HL-60/S4 (cell line): ENCODE data around the gene MPPED1.

ENCODE experiments used
- in situ Hi-C: fragments of 300-500 bp; cut with MboI; formaldehyde crosslinking; loops from 2 replicates; pipeline ENCODE4 v1.14.3; 2022; ENCODE audit warnings: low sequenced_read_pairs

MPPED1 gene

DNA sequence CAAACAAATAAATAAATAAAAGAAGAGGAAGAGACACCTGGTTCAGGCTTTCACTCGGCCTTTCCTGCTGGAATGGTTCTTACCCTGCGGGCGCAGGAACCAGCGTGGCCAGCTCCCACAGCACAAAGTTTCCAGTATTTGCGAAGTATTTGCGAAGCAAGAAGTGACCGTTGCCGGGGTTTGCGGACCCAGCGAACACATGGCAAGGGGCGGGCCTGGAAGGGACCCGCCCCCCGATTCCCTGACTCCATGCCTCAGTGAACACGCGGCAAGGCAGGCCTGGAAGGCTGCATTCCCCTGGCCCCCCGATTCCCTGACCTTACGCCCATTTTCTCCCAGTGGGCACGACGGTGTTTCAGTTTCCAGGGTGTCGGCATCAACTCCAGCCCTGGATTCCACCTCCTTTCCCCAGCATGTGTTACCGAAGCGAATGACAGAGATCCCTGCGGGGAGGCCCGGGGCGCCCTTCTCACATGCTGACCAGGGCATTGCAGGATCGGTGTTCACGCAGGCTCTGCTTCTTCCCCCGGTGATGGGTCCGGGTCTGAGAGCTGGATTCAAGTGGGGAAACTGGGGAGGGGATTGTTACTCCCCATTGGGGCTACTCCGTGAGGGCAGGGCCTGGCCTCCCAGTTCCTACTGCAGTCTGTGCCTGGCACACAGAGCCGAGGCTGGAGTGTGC, 102.8 kb downstream of the MPPED1 start:
- in situ Hi-C loops, result no loop called here

DNA sequence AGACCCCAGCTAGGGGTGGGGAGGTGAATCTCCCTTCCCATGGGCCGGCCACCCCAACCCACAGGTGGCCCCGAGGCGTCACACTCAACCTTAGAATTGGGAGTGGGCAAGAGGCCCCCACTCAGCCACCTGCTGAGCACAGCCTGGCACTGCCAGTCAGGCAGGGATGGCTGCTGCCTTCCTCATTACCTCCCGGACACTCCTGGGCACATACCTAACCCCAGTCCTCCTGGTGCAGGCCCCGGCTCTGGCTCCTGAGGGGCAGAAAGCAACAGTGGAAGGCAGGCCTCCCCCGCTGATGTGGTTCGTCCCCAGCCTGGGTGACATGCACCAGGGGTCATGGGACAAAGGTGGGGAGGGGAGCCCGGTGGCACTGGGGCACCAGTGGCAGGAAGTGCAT, 103.6 kb downstream of the MPPED1 start:
- in situ Hi-C loops, result no loop called here

DNA sequence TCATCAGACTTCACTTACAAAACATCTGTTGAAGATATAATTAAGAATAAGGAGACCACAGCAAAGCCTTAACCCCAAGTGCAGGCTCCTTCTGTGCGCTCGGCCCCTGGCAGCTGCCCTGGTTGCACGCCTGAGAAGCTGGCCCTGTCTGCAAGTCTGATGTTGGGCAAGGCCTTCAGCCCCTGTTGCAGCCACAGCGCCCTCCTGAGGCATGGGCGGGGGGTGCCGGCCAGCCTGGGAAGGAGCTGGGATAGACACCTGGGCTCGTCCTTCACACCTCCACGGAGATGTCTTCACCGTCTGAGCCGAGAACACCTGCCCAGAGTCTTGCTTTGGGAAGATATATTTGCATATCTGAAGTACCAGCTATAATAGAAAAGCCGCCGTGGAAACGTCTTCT, 104.1 kb downstream of the MPPED1 start:
- in situ Hi-C loops, result no loop called here

DNA sequence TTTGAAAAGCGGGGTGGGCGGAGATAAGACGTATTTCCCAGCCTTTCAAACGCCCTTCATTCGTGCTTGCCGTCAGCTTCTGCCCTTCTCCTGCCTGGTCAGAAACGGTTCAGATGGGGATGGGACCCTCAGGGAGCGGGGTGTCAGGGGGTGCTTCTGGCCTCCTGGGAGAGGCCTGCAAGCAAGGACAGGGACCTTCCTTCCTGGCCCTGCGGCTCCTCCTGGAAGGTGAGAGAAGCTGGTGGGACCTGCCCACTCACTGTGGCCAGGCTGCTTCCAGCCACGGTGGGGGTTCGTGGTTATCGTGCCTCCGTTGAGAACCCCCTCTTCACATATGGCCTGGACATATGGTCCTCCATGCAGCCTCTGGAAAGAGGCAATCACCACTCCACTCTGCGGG, 104.6 kb downstream of the MPPED1 start:
- in situ Hi-C loops, result no loop called here

DNA sequence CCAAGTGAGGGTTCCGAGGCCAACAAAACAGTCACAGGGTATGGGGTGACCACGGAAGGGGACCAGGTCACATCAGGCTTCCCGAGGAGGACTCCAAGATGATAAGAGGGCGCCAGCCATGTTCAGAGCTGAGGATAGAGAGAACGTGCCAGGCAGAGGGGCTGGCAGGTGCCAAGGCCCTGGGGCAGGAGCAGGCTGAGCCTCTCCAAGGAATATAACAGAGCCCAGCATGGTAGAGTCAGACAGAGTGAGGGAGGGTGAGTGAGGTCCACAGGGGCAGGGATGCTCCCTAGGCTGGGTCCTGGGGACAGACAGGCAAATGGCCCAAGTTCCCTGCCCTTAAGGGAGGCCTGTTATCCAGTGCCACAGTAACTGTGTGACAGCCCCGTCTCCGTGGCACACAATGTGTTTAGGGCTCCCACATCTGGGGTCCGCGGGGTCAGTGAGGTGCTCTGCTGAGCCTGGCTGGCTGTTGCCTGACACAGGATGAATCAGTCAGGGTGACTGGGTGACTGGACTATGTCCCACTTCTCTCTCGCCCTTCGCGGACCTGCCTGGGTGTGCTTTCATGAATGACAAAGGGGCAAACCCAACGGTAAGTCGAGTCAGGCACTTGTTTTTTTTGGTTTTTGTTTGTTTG, 105.3 kb downstream of the MPPED1 start:
- in situ Hi-C loops, result no loop called here

DNA sequence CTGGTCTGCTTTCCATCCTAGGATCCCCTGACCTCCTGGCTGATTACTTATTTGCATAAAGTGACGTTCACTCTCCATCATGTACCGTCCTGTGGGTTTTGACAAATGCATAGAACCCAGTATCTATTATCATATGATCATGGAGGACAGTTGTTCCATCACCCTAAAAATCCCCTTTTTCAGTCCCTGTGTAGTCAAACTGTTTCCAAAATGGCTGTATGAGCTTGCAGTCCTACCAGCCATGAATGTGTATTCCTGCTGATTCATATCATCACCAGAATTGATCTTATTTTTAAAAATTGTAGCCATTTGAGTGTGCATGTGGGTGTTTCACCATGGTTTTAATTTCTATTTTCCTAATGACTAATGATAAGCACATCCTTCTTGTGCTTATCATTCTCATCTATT, 108.8 kb downstream of the MPPED1 start:
- in situ Hi-C loops, result no loop called here

DNA sequence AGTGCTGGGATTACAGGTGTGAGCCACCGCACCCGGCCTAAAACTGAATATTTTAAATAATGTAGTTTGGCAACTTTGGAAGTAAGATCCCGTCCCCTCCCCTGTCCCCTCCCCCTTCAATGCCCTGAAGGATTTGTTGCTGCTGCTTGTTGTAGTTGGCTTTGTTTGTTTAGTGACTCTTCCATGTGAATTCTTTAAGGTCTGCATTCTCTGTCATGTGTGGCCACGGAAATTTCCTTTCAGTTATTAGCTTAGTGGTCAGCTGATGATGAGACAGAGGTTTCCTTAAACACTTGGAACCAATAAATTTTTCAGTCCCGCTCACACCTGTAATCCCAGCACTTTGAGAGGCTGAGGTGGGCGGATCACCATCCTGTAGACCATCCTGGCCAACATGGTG, 109.9 kb downstream of the MPPED1 start:
- in situ Hi-C loops, result no loop called here

DNA sequence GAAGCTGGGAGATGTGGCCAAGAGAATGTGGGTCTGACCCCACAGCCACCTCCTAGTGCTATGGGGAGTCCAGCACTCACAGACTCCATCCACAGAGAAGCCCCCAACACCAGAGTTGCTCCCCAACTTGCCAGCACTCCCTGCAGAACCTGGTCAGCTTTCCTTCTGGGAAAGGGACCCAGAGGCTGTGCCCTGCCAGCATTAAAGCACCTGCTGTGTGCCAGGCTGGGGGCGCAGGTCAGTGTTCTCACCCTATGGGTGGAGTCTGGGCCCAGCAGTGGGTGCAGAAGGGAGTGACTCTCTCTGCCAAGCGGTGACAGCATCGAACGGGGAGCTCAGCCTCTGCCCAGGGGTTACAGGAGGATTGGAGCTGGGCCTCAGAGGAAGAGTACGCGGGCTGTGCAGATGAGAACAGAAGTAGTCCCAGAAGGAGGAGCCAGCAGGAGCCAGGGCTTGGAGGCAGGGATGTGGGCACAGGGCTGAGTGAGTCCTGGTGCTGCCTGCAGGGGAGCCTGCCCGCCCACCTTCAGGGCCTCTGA, 114.4 kb downstream of the MPPED1 start:
- in situ Hi-C loops, result no loop called here

DNA sequence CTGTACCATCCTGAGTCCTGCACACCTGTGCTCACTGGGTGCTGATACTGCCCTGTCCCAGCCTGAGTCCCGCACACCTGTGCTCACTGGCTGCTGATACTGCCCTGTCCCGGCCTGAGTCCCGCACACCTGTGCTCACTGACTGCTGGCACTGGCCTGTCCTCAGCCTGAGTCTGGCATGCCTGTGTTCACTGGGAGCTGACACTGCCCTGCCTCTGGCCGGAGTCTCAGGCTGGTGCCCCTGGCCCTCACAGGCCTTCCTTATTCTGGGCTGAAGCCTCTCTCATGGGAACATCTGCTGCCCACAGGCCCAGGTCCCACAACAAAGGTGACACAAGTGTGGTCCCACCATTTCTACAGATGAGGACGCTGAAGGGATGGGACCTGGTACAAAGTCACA, 115.1 kb downstream of the MPPED1 start:
- in situ Hi-C loops, result no loop called here

DNA sequence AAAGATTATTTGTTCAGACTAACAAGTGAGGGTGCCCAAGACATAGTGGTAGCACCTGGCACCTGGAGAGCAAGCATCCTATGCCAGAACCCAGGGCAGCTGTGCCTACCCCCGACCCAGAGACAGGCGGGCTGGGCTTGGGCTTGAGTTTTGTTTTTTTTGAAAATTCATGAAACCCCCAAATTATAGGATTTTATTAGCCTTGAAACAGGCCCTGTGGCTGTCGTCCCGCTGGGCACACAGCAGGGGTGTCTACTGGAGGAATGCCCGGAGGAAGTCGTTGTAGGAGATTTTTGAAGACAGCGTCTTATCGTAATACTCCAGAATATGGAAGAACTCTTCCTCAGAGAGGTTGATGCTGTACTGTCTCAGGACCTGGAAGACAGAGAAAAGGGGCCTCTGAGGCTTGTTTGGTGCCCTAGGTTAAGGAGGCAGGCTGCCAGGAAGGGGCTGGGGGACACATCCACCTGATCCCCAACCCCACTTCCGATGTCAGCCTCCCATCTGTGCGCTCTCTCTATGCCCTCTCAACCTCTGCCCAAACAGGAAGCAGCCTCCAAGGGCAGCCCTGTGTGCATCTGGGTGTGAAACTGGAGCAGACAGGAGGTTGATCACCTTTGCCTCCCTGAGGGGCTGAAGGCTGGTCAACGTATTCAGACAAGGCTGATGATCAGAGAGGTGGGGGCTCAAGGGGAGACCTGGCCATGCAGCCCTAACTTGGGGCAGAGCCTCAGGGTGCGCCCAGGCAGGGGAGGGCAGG, 117.0 kb downstream of the MPPED1 start:
- in situ Hi-C loops, result no loop called here

DNA sequence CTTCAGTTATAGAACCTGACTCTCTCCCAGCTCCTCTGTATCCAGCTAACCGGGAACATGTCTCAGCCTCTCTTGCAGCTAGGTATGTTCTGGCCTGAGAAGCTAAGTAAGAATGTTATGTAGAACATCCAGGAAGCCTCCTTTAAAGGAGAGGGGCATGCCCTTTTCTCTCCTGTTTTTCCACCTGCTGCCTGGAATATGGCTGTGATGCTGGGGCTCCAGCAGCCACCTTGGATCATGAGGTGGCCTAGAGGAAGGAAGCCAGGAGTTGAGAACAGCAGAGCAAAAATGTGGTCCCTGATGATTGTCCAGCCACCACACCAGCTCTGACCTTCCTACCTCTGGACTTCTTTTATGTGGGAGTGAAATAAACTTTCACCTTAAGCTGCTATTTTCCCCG, 117.6 kb downstream of the MPPED1 start:
- in situ Hi-C loops, result no loop called here

DNA sequence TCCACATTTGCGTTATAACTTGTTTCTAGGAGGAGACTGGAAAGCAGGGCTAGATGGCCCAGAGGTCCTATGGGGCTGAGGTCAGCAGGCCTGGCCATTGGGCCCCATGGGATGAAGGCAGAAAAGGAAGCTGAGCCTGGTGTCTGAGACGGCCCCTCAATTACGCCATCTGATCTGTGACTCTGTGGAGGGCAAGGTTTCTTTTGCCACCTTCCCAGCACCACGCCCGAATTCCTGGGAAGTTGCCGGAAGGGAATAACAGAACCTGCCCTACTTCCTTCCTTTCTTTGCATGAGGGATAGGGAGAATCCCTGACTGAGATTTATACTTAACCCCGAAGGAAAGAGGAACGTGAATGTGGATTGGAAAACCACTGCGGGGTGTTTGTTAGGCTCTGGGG, 118.1 kb downstream of the MPPED1 start:
- in situ Hi-C loops, result no loop called here

DNA sequence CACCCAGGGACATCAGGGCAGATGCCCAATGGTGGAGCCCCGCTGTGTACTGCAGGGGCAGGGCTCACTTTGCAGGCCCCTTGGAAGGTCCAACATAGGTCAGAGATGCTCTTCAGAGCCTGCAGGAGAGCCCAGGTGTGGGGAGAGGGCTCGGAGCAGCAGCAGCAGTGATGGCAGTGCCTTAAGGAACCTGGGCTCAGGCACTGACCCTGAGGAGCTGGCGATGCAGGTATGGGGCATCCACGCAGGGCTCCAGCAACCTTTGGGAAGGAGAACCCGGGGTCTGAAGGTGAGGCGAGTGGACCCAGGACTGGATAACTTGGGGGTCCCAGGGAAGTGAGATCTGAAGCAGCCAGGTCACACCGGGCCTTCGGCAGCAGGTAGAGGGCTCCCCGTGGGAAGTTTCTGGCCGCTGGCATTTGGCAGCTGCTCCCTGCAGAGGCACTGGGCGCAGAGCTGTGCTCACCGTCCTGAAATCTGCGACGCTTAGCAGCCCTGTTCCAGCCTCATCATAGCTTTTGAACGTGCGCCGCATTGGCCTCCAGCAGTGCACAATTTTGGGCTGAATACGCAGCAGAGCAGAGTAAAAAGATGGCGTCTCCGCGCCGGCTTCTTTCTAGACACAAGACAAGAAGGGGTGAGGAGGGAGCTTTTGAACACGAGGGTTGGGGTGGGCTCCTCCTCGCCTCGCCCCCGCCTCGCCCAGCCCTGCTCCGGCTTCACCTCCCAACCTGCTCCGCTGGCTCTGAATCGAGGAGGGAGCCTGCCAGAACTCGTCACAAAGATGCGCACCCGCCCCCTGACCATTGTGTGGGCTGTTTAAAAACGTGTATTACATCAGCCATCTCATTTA, 118.8 kb downstream of the MPPED1 start:
- in situ Hi-C loops, result no loop called here

DNA sequence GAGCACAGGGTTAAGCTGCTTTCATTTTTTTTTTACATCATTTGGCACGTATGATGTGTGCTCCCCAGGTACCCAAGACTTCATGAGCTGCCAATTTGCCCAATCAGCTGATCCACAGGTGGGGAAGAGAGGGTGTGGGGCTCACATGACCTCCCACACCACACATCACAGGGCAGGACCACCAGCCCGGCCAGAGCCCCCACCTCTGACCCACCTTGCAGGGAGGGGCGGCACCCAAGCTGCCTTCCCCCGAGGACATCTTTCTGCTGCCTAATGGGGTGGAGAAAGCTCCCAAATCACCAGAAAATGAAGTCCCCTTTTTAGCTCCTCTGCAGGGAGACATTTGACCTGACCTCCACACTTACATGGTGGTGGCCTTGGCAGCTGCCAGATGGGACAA, 119.8 kb downstream of the MPPED1 start:
- in situ Hi-C loops, result no loop called here

DNA sequence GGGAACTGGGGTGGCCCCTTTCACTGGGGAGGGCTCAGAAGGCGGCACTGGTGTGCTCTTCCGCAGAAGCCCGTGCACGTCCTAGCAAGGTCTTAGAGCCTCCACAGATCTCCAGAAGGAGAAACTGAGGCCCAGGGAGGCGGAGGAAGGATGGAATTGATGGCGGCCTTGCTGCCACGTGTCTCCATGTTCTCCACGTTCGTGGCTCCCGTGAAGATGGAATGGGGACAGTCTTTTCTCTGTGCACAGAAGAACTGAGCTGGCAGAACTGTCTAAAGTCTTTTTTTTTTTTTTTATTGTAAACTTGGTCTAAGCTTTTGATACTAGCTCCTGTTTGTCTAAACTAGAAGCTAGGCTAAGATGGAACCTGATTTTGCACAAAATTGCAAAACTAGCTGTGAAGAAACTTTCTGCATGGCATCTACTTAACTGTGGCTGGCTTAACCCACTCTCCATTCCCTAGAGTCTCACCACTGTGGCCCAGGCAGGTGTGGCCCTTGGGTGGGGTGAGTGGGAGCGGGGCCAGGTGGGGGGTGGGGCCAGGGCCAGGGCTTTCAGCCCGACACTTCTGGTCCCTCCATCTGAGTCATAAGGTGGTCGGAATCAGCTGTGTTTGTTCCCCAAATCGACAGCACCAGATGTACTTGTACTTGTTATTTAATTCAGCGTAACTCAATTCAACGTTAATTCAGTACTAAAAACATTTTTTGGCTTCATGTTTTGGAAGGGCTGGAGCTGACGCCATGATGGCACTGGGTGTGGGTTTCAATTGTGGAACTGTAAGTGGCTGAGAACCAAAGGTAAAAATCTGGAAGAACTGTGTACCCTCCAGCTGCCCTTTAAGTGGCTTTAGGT, 120.7 kb downstream of the MPPED1 start:
- in situ Hi-C loops, result no loop called here

DNA sequence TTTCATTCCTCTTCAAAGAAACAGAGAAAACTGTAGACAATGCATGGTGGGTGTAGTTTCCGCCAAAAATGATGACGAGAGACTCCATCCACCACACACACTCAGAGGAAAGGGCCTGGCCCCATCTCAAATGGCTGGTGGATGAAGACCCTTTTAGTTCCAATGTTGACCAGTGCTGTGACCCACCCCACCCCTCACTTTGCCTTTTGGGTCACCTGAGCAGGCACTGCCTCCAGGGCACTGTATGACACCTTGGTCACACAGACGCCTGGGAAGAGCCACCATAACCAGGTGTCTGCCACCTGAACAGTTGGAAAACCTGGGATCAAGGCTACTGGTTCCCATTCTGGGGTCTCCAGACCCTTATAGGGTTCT, 121.3 kb downstream of the MPPED1 start:
- in situ Hi-C loops, result no loop called here

DNA sequence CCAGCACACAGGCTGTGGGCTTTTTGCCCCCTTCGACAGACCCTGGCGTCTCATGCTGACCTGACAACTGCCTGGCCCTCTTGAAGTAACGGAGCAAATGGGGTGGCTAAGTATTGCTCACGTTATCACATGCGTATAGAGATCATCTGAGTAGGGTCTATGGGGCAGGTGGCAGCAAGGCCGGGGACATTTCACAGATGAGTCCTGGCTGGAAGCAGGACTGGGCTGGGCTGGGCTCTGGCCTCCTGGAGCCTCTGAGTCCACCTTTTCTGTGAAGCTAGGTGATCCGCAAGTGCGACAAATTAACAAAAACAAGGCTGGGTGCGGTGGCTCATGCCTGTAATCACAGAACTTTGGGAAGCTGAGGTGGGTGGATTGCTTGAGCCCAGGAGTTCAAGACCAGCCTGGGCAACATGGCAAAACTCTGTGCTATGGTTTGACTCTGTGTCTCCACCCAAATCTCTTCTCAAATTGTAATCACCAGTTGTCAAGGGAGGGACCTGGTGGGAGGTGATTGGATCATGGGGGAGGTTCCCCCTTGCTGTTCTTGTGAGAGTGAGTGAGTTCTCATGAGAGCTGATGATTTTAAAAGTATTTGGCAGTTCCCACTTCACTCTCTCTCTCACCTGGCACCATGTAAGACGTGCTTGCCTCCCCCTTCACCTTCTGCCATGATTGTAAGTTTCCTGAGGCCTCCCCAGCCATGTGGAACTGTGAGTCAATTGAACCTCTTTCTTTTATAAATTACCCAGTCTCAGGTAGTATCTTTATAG, 122.0 kb downstream of the MPPED1 start:
- in situ Hi-C loops, result no loop called here

DNA sequence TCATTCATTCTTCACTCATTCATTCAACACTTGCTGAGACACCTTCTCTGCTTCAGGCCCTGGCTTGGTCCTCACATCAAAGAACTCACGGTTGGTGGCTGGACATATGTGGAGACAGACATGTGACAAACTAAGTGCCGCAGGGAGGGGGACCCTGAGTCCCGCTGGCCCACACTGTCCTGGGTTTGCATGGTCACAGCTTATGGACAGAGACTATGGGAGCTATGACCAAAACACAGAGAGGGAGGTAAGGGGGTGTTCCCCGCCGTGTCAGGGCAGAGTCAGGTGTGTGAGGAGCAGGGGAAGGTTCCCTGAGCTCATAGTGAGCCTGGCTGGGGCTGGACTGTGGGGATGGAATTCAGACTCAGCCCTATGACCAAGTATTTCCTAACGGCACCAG, 123.1 kb downstream of the MPPED1 start:
- in situ Hi-C loops, result no loop called here

DNA sequence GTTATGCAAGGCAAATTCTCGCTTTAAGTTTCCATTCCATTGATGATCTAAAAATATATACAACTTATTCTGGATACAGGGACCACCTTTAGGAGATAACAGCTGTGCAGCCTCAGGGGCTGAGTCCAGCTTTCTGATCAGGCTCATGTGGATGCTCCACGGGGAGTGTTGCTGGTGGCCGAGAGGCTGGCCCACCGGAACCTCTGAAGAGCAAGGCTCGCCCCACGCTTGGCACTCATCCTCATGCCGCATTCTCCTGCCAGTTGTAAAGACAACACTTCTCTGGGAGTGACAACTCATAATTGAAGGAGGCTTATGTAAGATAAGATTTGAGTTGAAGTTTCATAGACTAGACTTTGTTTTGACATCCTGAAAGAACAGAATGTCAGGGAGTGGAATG, 123.5 kb downstream of the MPPED1 start:
- in situ Hi-C loops, result no loop called here
